PC-9 (cell line): ENCODE results near the gene RNF144A.

ENCODE experiments used
- CTCF ChIP-seq: fragments of 200-600 bp; sonication (generic); conservative IDR thresholded peaks from 2 replicates; pipeline ENCODE4 v1.6.1; 2017; ENCODE audit warnings: mixed run types, antibody characterized with exemption, mild to moderate bottlenecking, moderate library complexity
- EZH2 ChIP-seq: fragments of 200-600 bp; sonication (generic); IDR thresholded peaks from 2 replicates; pipeline ENCODE4 v1.8.0; 2017; ENCODE audit warnings: antibody characterized with exemption, low read depth

- no peak for TF ChIP-seq CTCF
- no peak for TF ChIP-seq EZH2
Measured at GRCh38 chr2:7035884-7036283, 118.7 kb downstream of the RNF144A start.
